Mesenchymal stem cell (in vitro differentiated cells and primary cell): ENCODE data around the gene NMUR1.

ENCODE experiments used
- DNase-seq: peaks from one replicate; pipeline ENCODE4 v3.0.0-alpha.2; 2013
- H2AFZ ChIP-seq: one replicate; pipeline ENCODE4 v1.6.1; 2013; ENCODE audit warnings: low read depth, mild to moderate bottlenecking, control low read depth, inconsistent platforms, low read length, moderate library complexity
- H2AK5ac ChIP-seq: 2 replicates; pipeline ENCODE4 v1.6.1; 2013; ENCODE audit warnings: low read length, moderate library complexity, mild to moderate bottlenecking, inconsistent platforms; ENCODE audit not compliant: severe bottlenecking
- H2BK120ac ChIP-seq: one replicate; pipeline ENCODE4 v1.6.1; 2013; ENCODE audit warnings: low read depth, mild to moderate bottlenecking, inconsistent platforms, low read length, moderate library complexity
- H2BK12ac ChIP-seq, 2 experiments: one replicate each; pipeline ENCODE4 v1.6.1; 2013; ENCODE audit warnings: inconsistent platforms in 2 of 2, low read length in 2 of 2, mild to moderate bottlenecking in 2 of 2, moderate library complexity in 2 of 2, control low read depth in 1 of 2
- H2BK15ac ChIP-seq: one replicate; pipeline ENCODE4 v1.6.1; 2013; ENCODE audit warnings: mild to moderate bottlenecking, low read depth, inconsistent platforms; ENCODE audit not compliant: poor library complexity, severe bottlenecking
- H2BK5ac ChIP-seq: 2 replicates; pipeline ENCODE4 v1.6.1; 2013; ENCODE audit warnings: low read depth, mild to moderate bottlenecking, low read length, control low read depth, inconsistent platforms; ENCODE audit not compliant: poor library complexity, severe bottlenecking
- H3K14ac ChIP-seq, 2 experiments: one replicate each; pipeline ENCODE4 v1.6.1; 2013; ENCODE audit warnings: inconsistent platforms in 2 of 2, low read length in 2 of 2, control low read depth in 1 of 2, mild to moderate bottlenecking in 1 of 2, moderate library complexity in 1 of 2
- H3K18ac ChIP-seq, 2 experiments: one replicate each; pipeline ENCODE4 v1.6.1; 2013; ENCODE audit warnings: inconsistent platforms in 2 of 2, low read length in 2 of 2, control low read depth in 1 of 2, low read depth in 1 of 2, mild to moderate bottlenecking in 1 of 2
- H3K23ac ChIP-seq, 2 experiments: one replicate each; pipeline ENCODE4 v1.6.1; 2013; ENCODE audit warnings: inconsistent platforms in 2 of 2, low read length in 2 of 2, mild to moderate bottlenecking in 2 of 2, moderate library complexity in 2 of 2, control low read depth in 1 of 2
- H3K27ac ChIP-seq: 2 replicates; pipeline ENCODE4 v1.5.1; 2013; ENCODE audit warnings: mild to moderate bottlenecking, moderate library complexity, low read length, control low read depth, inconsistent platforms; ENCODE audit not compliant: poor library complexity, severe bottlenecking
- H3K27me3 ChIP-seq, 2 experiments: 2 replicates each; pipeline versions ENCODE4 v1.6.1 to v1.7.0; 2013; ENCODE audit warnings: low read length in 2 of 2, mild to moderate bottlenecking in 2 of 2, moderate library complexity in 2 of 2, control low read depth in 1 of 2, inconsistent platforms in 1 of 2; ENCODE audit not compliant: control insufficient read depth in 1 of 2, insufficient read depth in 1 of 2
- H3K36me3 ChIP-seq, 2 experiments: 2 replicates each; pipeline versions ENCODE4 v1.6.1 to v1.7.0; 2013; ENCODE audit warnings: low read length in 2 of 2, control low read depth in 1 of 2, inconsistent platforms in 1 of 2, low read depth in 1 of 2, mild to moderate bottlenecking in 1 of 2; ENCODE audit not compliant: insufficient read depth in 2 of 2, control insufficient read depth in 1 of 2
- H3K4ac ChIP-seq, 2 experiments: one replicate each; pipeline ENCODE4 v1.6.1; 2013; ENCODE audit warnings: inconsistent platforms in 2 of 2, low read length in 2 of 2, mild to moderate bottlenecking in 2 of 2, moderate library complexity in 2 of 2, control low read depth in 1 of 2, low read depth in 1 of 2
- H3K4me1 ChIP-seq: 2 replicates; pipeline ENCODE4 v1.6.1; 2013; ENCODE audit warnings: low read depth, low read length, control low read depth; ENCODE audit not compliant: control insufficient read depth, insufficient read depth
- H3K4me2 ChIP-seq: 2 replicates; pipeline ENCODE4 v1.6.1; 2013; ENCODE audit warnings: low read length, mild to moderate bottlenecking, inconsistent platforms; ENCODE audit not compliant: poor library complexity, severe bottlenecking
- H3K4me3 ChIP-seq, 2 experiments: 2 replicates each; pipeline versions ENCODE4 v1.5.1 to v1.7.0; 2013; ENCODE audit warnings: low read length in 2 of 2, mild to moderate bottlenecking in 2 of 2, control low read depth in 1 of 2, low read depth in 1 of 2; ENCODE audit not compliant: insufficient read depth in 1 of 2
- H3K79me1 ChIP-seq: replicated peaks from 2 replicates; pipeline ENCODE4 v1.6.1; 2013; ENCODE audit warnings: mild to moderate bottlenecking, control low read depth, low read length, inconsistent platforms; ENCODE audit not compliant: poor library complexity, severe bottlenecking
- H3K9ac ChIP-seq: 2 replicates; pipeline ENCODE4 v1.7.0; 2013; ENCODE audit warnings: mild to moderate bottlenecking, low read length, moderate library complexity
- H3K9me3 ChIP-seq: 2 replicates; pipeline ENCODE4 v1.7.0; 2013; ENCODE audit warnings: mild to moderate bottlenecking, low read length; ENCODE audit not compliant: control insufficient read depth
- H4K8ac ChIP-seq: one replicate; pipeline ENCODE4 v1.6.1; 2013; ENCODE audit warnings: inconsistent platforms, mild to moderate bottlenecking, low read length, moderate library complexity
- H4K91ac ChIP-seq: one replicate; pipeline ENCODE4 v1.6.1; 2013; ENCODE audit warnings: mild to moderate bottlenecking, low read length, inconsistent platforms
- WGBS: methylation state at CpG from one replicate; pipeline ENCODE4 v1.1.7; 2013; ENCODE audit warnings: mixed read lengths; 5-methylcytosine and 5-hydroxymethylcytosine counted together

The NMUR1 gene

GRCh38 chr2:231575612-231576256, 45.5 kb upstream of the NMUR1 start:
- H4K8ac ChIP-seq, result no peak overlapping the region
- H3K9ac ChIP-seq, result no peak overlapping the region
- H2AK5ac ChIP-seq, result no peak overlapping the region
- H3K9me3 ChIP-seq, result no peaks in the 10 kb centered on the region
- no peaks in the 10 kb centered on the region for H3K79me1 ChIP-seq
- peaks cover 3% of the 10 kb centered on the region in 2 experiments for H3K27me3 ChIP-seq
- 94% methylated on average over 10 of the region's 10 CpGs for WGBS
- no peak overlapping the region for H3K4ac ChIP-seq
- H3K23ac ChIP-seq, result no peak overlapping the region
- H3K4me3 ChIP-seq, result no peak overlapping the region
- H2BK120ac ChIP-seq, result no peak overlapping the region
- H2AFZ ChIP-seq, result no peak overlapping the region
- H3K36me3 ChIP-seq, result no peaks in the 10 kb centered on the region
- no peak overlapping the region for H3K18ac ChIP-seq
- no peak overlapping the region for H3K14ac ChIP-seq
- H3K4me2 ChIP-seq, result no peak overlapping the region
- H3K27ac ChIP-seq, result no peak overlapping the region
- no peak overlapping the region for H2BK12ac ChIP-seq
- no peak overlapping the region for H2BK5ac ChIP-seq
- H2BK15ac ChIP-seq, result no peak overlapping the region
- H3K4me1 ChIP-seq, result no peaks in the 10 kb centered on the region
- H4K91ac ChIP-seq, result peak overlapping the region; percentile 5
- DNase-seq, result no peak

- Histone ChIP-seq H4K91ac (no peak overlapping the region), H3K27me3 (peaks cover 0 to 3% of the 10 kb centered on the region in 2 experiments), H3K9me3 (no peaks in the 10 kb centered on the region), H3K14ac (no peak overlapping the region), H2BK15ac (no peak overlapping the region), H3K79me1 (no peaks in the 10 kb centered on the region), H2AFZ (no peak overlapping the region), H3K36me3 (no peaks in the 10 kb centered on the region), H2BK5ac (no peak overlapping the region), H3K9ac (no peak overlapping the region), H3K4me3 (no peak overlapping the region), H3K27ac (no peak overlapping the region), H2AK5ac (no peak overlapping the region), H3K18ac (no peak overlapping the region), H3K4me1 (peaks cover 2% of the 10 kb centered on the region), H3K4ac (no peak overlapping the region), H3K4me2 (no peak overlapping the region), H2BK120ac (no peak overlapping the region), H4K8ac (no peak overlapping the region), H2BK12ac (no peak overlapping the region), H3K23ac (no peak overlapping the region)
- no peak for DNase-seq
- WGBS, result 86% methylated on average over 14 of the region's 15 CpGs
Measured at GRCh38 chr2:231573698-231574421, 43.6 kb upstream of the NMUR1 start.

- H2BK5ac ChIP-seq, result no peak overlapping the region
- WGBS, result 83% methylated on average over 1 of the region's 4 CpGs
Measured at GRCh38 chr2:231573096-231573495, 42.9 kb upstream of the NMUR1 start.

GRCh38 chr2:231571661-231572191, 41.5 kb upstream of the NMUR1 start:
- Histone ChIP-seq H4K91ac (no peak overlapping the region), H2BK12ac (no peak overlapping the region), H3K79me1 (no peaks in the 10 kb centered on the region), H3K4me1 (peaks cover 2% of the 10 kb centered on the region), H3K36me3 (no peaks in the 10 kb centered on the region), H2AFZ (no peak overlapping the region), H3K4me3 (no peak overlapping the region), H3K27me3 (peaks cover 0 to 7% of the 10 kb centered on the region in 2 experiments), H3K9ac (no peak overlapping the region), H2BK15ac (no peak overlapping the region), H3K27ac (no peak overlapping the region), H3K9me3 (no peaks in the 10 kb centered on the region), H2AK5ac (no peak overlapping the region), H2BK120ac (no peak overlapping the region), H3K23ac (no peak overlapping the region), H2BK5ac (no peak overlapping the region), H4K8ac (no peak overlapping the region), H3K14ac (no peak overlapping the region), H3K4ac (no peak overlapping the region), H3K18ac (no peak overlapping the region), H3K4me2 (no peak overlapping the region)
- DNase-seq, result no peak
- 77% methylated on average over 4 of the region's 4 CpGs for WGBS

More at GRCh38 chr2:231573096-231573495, 42.9 kb upstream of the NMUR1 start:
- H3K4me3 ChIP-seq, result no peak overlapping the region
- H2BK15ac ChIP-seq, result no peak overlapping the region
- peaks cover 0 to 7% of the 10 kb centered on the region in 2 experiments for H3K27me3 ChIP-seq
- H3K14ac ChIP-seq, result no peak overlapping the region
- no peak for DNase-seq
- no peak overlapping the region for H3K18ac ChIP-seq
- no peak overlapping the region for H3K4me2 ChIP-seq
- no peak overlapping the region for H2AFZ ChIP-seq
- H3K4ac ChIP-seq, result no peak overlapping the region
- no peaks in the 10 kb centered on the region for H3K79me1 ChIP-seq
- H3K4me1 ChIP-seq, result peaks cover 2% of the 10 kb centered on the region
- no peak overlapping the region for H3K23ac ChIP-seq
- H4K91ac ChIP-seq, result no peak overlapping the region
- H4K8ac ChIP-seq, result no peak overlapping the region
- no peak overlapping the region for H2BK12ac ChIP-seq
- no peak overlapping the region for H2AK5ac ChIP-seq
- H2BK120ac ChIP-seq, result no peak overlapping the region
- no peaks in the 10 kb centered on the region for H3K9me3 ChIP-seq
- H3K27ac ChIP-seq, result no peak overlapping the region
- H3K9ac ChIP-seq, result no peak overlapping the region
- H3K36me3 ChIP-seq, result no peaks in the 10 kb centered on the region
